ENCODE measurements around the gene NOB1. TPM values are rescaled to one million over a fixed set of nuclear protein-coding genes. Genes with fewer than 3 reads are reported as not detected.

NOB1 gene
- total RNA-seq, 1 experiment from 2014 or later: 101 TPM

GRCh38 chr16:69771651-69771967 is 16.9 kb upstream of the NOB1 start:
- no peak overlapping the region for H3T11ph ChIP-seq (ENCODE audit: low read length)
- no peak overlapping the region for H3K18ac ChIP-seq (ENCODE audit: insufficient read length, low read depth, low read length)
- no peak overlapping the region for H4K5ac ChIP-seq (ENCODE audit: insufficient read length, low read depth, low read length)
- H3K4me3 Mint-ChIP-seq: no peak overlapping the region
- H2BK12ac ChIP-seq (ENCODE audit: insufficient read length, low read depth, low read length): no peak overlapping the region
- H3K27me3 ChIP-seq (ENCODE audit: insufficient read depth, low read length): no peaks in the 10 kb centered on the region
- H3K56ac ChIP-seq (ENCODE audit: insufficient read length, low read depth, low read length): no peak overlapping the region
- peaks cover 0 to 11% (median 8%) of the 10 kb centered on the region in 3 experiments; a peak in 3 of 7 replicates for H3K36me3 Mint-ChIP-seq (ENCODE audit: insufficient read depth in 1 of 3, low read depth in 3 of 3)
- H3K79me1 ChIP-seq (ENCODE audit: insufficient read depth, low read depth, low read length, poor library complexity, severe bottlenecking): peaks cover 4% of the 10 kb centered on the region
- no peaks in the 10 kb centered on the region for H4K20me1 ChIP-seq (ENCODE audit: control insufficient read depth, insufficient read depth, insufficient read length)
- H3K4me2 ChIP-seq (ENCODE audit: insufficient read depth, insufficient read length, low read length): no peak overlapping the region
- no peak overlapping the region for H2AK5ac ChIP-seq (ENCODE audit: insufficient read length, low read length)
- no peaks in the 10 kb centered on the region for H3K23me2 ChIP-seq (ENCODE audit: insufficient read length, low read depth, low read length, poor library complexity, severe bottlenecking)
- no peak overlapping the region for H3K23ac ChIP-seq (ENCODE audit: insufficient read length, low read depth, low read length)
- H2AFZ ChIP-seq (ENCODE audit: low read length): no peak overlapping the region
- peaks cover 0 to 7% of the 10 kb centered on the region in 2 experiments; a peak in 4 of 5 replicates for H3K9me3 Mint-ChIP-seq
- no CpG with 5 or more reads among the region's 2 CpGs for WGBS (ENCODE audit: extremely low coverage, insufficient read length, low lambda C conversion rate)
- no peak overlapping the region for H2BK15ac ChIP-seq (ENCODE audit: low read depth, low read length)
- no peak overlapping the region for H3K9ac ChIP-seq (ENCODE audit: extremely low read depth, insufficient read length, low read length)
- no peak overlapping the region for H3K4ac ChIP-seq (ENCODE audit: low read depth, low read length)
- H2BK20ac ChIP-seq (ENCODE audit: low read depth, low read length, poor library complexity, severe bottlenecking): no peak overlapping the region
- peaks cover 6 to 8% of the 10 kb centered on the region in 2 experiments; a peak in 3 of 4 replicates for H3K4me1 Mint-ChIP-seq
- H3K79me2 ChIP-seq (ENCODE audit: insufficient read depth, low read length): peaks cover 7% of the 10 kb centered on the region; the same call in 1 of the 2 replicates
- no peak overlapping the region for H3K27ac ChIP-seq (ENCODE audit: insufficient read length, low read depth, low read length)
- H3K14ac ChIP-seq (ENCODE audit: insufficient read depth, low read length): no peak overlapping the region
- no peak overlapping the region for H2BK5ac ChIP-seq (ENCODE audit: insufficient read length, low read length)
- H2BK120ac ChIP-seq (ENCODE audit: low read depth, low read length, poor library complexity, severe bottlenecking): no peak overlapping the region
- no peaks in the 10 kb centered on the region for H3K27me3 Mint-ChIP-seq (ENCODE audit: low read depth)
- no peaks in the 10 kb centered on the region for H3K4me1 ChIP-seq (ENCODE audit: insufficient read depth, low read length)
- H4K91ac ChIP-seq (ENCODE audit: insufficient read length, low read depth, low read length): no peak overlapping the region
- no peak for TF ChIP-seq CTCF (conservative IDR thresholded peaks at IDR 0.05)
- DNase-seq: no peak
- H3K27ac Mint-ChIP-seq: peak overlapping the region in 2 of 3 experiments; percentile 10 to 69; a peak in 1 of 7 replicates
- H3K9me3 ChIP-seq (ENCODE audit: control insufficient read depth, low read depth, low read length): no peaks in the 10 kb centered on the region
- H4K8ac ChIP-seq (replicated peaks; ENCODE audit: insufficient read length, low read depth, low read length): no peak overlapping the region

Measured in H9 (cell line).